Measurements from ENCODE around the gene B3GNT2.

B3GNT2 gene

DNA sequence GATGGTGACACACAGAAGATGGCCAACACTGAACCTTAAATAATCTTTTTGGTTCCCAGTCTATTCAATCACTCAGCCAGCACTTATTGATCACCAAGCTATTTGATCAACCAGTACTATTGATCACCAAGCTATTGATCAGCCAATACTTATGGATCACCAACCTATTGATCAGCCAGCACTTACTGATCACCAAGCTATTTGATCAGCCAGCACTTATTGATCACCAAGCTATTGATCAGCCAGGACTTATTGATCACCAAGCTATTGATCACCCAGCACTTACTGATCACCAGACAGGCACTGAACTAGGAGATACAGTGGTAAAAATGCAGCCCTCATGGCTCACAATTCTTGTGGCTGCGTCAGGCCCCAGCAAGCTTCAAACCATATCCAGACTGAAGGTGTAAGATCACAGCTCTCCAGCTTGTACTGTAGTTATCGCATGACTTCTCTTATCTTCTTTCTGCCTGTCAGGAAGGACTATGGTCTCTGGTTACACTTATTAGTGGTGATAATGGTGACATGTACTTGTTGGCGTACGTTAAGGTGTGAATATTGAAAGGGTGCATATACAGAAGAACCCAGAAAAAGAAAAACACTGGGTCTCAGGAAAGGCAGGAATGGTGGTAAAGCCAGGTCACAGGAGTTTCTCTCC lies 18.4 kb upstream of the B3GNT2 start:
- no peak for ATAC-seq
- no peaks in the 10 kb centered on the region for H3K4me1 Mint-ChIP-seq

GRCh38 chr2:62178741-62179271 lies 17.1 kb upstream of the B3GNT2 start:
- no peak for ATAC-seq
- Mint-ChIP-seq H3K4me3 (no peak overlapping the region), H3K27ac (no peak overlapping the region), H3K9me3 (no peaks in the 10 kb centered on the region), H3K27me3 (no peaks in the 10 kb centered on the region), H3K4me1 (no peaks in the 10 kb centered on the region)
- no peak for DNase-seq

More for the DNA sequence above, 18.4 kb upstream of the B3GNT2 start:
- H3K27me3 Mint-ChIP-seq = no peaks in the 10 kb centered on the region
- no peaks in the 10 kb centered on the region for H3K9me3 Mint-ChIP-seq
- H3K27ac Mint-ChIP-seq = no peak overlapping the region
- no peak for DNase-seq
- H3K4me3 Mint-ChIP-seq = no peak overlapping the region

GRCh38 chr2:62180975-62181374 lies 14.9 kb upstream of the B3GNT2 start:
- no peak overlapping the region for H3K4me3 Mint-ChIP-seq
- no peak overlapping the region for H3K27ac Mint-ChIP-seq
- H3K27me3 Mint-ChIP-seq = no peaks in the 10 kb centered on the region
- DNase-seq = no peak
- no peaks in the 10 kb centered on the region for H3K4me1 Mint-ChIP-seq
- ATAC-seq = no peak
- no peaks in the 10 kb centered on the region for H3K9me3 Mint-ChIP-seq

GRCh38 chr2:62181843-62182242 lies 14.1 kb upstream of the B3GNT2 start:
- H3K9me3 Mint-ChIP-seq = no peaks in the 10 kb centered on the region
- H3K27ac Mint-ChIP-seq = no peak overlapping the region
- H3K27me3 Mint-ChIP-seq = no peaks in the 10 kb centered on the region
- ATAC-seq = no peak
- H3K4me1 Mint-ChIP-seq = no peaks in the 10 kb centered on the region
- H3K4me3 Mint-ChIP-seq = no peak overlapping the region
- no peak for DNase-seq

GRCh38 chr2:62184512-62185230 lies 11.2 kb upstream of the B3GNT2 start:
- H3K4me1 Mint-ChIP-seq = peaks cover 5% of the 10 kb centered on the region

DNA sequence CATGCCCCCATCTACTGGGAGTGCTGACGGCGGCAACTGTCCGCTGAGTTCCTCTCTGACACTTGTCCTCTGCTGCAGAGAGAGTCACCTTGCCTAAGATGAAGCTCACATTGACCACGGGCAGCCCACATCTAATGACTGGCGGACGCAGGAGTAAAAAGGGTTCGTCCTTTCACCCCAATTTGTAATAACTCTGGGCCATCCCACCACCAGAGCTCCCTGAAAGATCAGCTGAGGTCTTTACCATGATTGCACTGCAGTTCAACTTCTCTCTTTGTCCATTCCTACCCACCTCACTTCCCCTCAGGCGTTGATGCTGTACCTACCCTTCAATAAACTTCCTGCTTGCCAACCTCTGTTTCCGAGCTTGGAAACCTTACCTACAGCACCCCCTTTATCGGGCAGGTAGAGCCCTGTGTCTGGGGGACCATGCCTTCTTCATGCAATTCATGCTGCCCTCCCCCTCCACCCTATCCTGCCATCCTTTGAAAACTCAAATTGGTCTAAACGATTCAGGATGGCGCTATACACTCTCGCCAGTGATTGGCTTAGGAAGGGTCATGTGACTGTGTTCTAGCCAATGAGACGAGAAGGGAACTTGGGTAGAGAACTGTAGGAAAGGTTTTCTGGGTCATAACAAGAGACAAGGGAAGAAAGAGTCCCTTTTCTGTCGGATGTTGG lies 10.3 kb upstream of the B3GNT2 start:
- no peak overlapping the region for H3K27ac Mint-ChIP-seq
- no peaks in the 10 kb centered on the region for H3K9me3 Mint-ChIP-seq
- no peak overlapping the region for H3K4me3 Mint-ChIP-seq
- ATAC-seq (no peak), DNase-seq (no peak)
- peaks cover 5% of the 10 kb centered on the region for H3K4me1 Mint-ChIP-seq
- H3K27me3 Mint-ChIP-seq = no peaks in the 10 kb centered on the region

More at GRCh38 chr2:62184512-62185230, 11.2 kb upstream of the B3GNT2 start:
- DNase-seq = no peak
- H3K27ac Mint-ChIP-seq = no peak overlapping the region
- no peaks in the 10 kb centered on the region for H3K9me3 Mint-ChIP-seq
- no peaks in the 10 kb centered on the region for H3K27me3 Mint-ChIP-seq
- no peak for ATAC-seq
- H3K4me3 Mint-ChIP-seq = no peak overlapping the region

GRCh38 chr2:62186156-62186905 lies 9.6 kb upstream of the B3GNT2 start:
- ATAC-seq = no peak
- Mint-ChIP-seq H3K4me1 (peaks cover 5% of the 10 kb centered on the region), H3K4me3 (no peak overlapping the region), H3K27me3 (no peaks in the 10 kb centered on the region), H3K9me3 (no peaks in the 10 kb centered on the region), H3K27ac (no peak overlapping the region)
- DNase-seq = no peak

DNA sequence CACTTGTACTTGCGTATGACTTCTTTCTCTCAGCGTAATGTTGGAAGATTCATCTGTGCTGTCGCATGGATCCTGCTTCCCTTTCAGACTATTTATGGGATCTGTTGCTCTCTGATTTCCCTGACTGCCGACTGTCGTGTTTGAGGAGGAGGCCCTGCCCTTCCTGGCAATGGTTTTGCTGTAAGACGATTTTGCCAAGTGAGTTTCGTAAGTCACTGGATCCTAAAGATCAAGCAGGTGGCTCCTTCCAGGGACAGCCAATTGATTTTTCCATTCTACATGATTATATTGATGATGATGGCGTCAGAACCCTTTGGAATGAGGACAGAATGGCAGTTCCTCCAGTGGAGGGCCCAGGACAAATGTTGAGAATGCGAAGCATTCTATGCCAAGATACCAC lies 8.7 kb upstream of the B3GNT2 start:
- Mint-ChIP-seq H3K27ac (no peak overlapping the region), H3K4me3 (no peak overlapping the region), H3K27me3 (no peaks in the 10 kb centered on the region), H3K4me1 (peaks cover 5% of the 10 kb centered on the region), H3K9me3 (no peaks in the 10 kb centered on the region)
- ATAC-seq (no peak), DNase-seq (no peak)

DNA sequence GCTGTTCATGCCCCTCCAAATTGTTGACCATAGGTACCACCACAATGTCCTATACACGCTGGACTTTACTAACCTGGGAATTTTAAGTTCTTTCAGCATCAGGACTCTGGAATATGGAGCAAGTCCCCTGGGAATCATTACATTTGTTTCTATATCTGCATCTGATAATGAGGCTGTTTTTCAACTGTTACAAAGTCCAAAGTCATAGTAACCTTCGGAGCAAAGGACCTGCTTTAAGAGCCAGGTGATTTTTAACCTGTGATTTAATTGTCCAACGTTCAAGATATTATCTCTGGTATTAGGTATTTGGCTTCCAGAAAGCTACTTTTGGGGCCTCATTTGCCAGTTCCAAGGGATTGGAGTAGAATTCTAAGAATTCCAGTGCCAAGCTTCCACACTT lies 7.5 kb upstream of the B3GNT2 start:
- no peak for ATAC-seq
- Mint-ChIP-seq H3K9me3 (no peaks in the 10 kb centered on the region), H3K27ac (no peak overlapping the region), H3K27me3 (no peaks in the 10 kb centered on the region), H3K4me1 (peaks cover 5% of the 10 kb centered on the region), H3K4me3 (no peak overlapping the region)
- no peak for DNase-seq

DNA sequence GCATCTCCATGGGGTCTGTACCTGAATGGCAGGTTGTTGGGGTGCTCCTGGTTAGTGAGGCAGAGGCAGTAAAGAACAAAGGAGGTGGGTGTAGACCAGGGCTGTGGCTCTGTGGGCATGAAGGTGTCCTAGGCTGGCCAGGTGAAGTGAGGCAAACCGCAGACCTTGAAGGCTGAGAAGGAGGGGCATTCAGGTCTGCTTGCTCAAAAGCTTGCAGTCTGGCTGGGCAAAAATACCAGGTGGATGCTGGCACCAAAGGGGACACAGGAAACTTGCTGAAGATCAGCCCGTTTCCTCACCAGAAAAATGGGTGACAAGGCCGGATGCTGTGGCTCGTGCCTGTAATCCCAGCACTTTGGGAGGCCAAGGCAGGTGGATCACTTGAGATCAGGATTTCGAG lies 6.7 kb upstream of the B3GNT2 start:
- ATAC-seq (no peak), DNase-seq (no peak)
- H3K27me3 Mint-ChIP-seq = no peaks in the 10 kb centered on the region
- no peak overlapping the region for H3K27ac Mint-ChIP-seq
- H3K4me1 Mint-ChIP-seq = peaks cover 5% of the 10 kb centered on the region
- no peaks in the 10 kb centered on the region for H3K9me3 Mint-ChIP-seq
- H3K4me3 Mint-ChIP-seq = no peak overlapping the region

- H3K4me1 Mint-ChIP-seq = peaks cover 5% of the 10 kb centered on the region
- no peak overlapping the region for H3K4me3 Mint-ChIP-seq
- H3K27ac Mint-ChIP-seq = no peak overlapping the region
- no peaks in the 10 kb centered on the region for H3K27me3 Mint-ChIP-seq
- DNase-seq (no peak), ATAC-seq (no peak)
- H3K9me3 Mint-ChIP-seq = no peaks in the 10 kb centered on the region
Observed at GRCh38 chr2:62192811-62193210, 3.1 kb upstream of the B3GNT2 start.

DNA sequence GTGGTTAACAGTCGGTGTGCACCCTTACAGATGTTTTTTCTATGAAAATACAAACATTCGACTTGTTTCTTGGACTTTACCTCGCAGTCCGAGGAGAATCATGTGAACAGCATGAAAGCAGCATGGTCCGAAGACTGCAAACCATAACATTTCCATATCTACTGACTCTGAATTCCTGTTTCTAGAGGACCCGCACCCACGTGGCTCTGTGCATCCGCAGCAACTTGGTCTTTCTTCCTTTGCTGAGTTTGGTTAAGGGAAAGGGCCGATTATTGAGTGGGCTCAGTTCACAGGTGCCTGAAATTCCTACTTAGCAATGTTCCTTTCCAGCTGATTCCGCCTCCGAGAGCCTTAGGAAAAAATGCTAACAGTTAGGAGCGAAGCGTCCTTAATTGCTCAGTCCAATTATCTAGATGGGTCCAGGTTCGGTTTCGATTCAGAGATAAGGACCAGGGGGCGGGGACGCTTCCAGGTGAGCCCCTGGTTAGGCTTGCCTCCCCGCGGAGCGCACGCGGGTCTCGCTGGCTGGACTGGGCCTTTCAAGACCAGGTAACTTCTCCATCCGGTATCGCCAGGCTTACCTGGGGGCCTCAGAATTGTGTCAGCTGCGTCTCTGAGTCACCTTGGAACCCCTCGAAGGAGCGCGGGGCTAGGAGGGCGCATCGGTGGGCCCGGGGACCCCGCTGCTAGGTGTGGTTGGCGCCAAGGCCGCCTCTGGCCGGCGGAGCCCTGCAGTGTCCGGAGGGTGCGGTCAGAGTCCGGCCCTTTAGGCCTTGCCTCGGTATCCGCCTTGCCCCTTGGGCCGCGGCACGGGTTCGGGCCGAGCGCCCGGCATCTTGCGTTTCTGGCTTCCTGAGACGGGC lies 1.1 kb upstream of the B3GNT2 start:
- Mint-ChIP-seq H3K9me3 (no peaks in the 10 kb centered on the region), H3K27me3 (no peaks in the 10 kb centered on the region), H3K27ac (peak overlapping the region in 1 of 2 donors; percentile 2), H3K4me3 (peak overlapping the region; percentile 90 to 96), H3K4me1 (peaks cover 9% of the 10 kb centered on the region)
- ATAC-seq = no peak
- no peak for DNase-seq

DNA sequence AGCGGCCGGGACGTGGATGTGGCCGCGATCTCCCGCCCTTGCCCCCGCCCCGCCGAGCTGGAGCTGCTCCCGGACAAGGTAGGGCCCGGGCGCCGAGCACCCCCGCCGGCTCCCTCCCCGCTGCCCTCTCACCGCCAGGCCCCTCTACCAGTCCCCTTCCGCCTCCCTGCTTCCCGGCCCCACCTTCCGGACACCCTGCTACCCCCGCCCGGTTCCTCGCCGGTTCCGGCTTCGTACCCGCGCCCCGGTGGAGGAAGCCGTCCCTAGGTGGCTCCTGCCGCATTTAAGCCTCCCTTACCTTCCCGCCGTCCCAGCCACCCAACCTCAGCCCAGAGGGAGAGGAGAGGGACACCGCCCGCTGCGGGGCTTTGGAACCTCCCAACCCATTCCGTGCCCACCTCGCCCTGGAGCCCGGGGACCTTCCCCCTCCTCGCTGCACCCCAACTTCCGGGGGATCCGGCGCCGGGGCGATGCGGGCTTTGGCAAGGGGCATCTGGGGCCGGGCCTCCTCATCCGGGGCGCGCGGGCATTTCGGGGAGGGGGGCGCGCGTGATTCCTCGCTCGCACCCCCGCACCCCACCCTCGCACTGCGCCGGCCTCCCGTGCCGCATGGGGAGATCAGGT lies 475 bp downstream of the B3GNT2 start:
- Mint-ChIP-seq H3K4me3 (peak overlapping the region; percentile 90 to 96), H3K27me3 (no peaks in the 10 kb centered on the region), H3K27ac (peak overlapping the region; percentile 93 to 99), H3K4me1 (peaks cover 25% of the 10 kb centered on the region), H3K9me3 (no peaks in the 10 kb centered on the region)
- DNase-seq (peak; percentile 71 to 78), ATAC-seq (peak; percentile 52)
